ENCODE data around the gene UBE2J1.

UBE2J1 gene

DNA sequence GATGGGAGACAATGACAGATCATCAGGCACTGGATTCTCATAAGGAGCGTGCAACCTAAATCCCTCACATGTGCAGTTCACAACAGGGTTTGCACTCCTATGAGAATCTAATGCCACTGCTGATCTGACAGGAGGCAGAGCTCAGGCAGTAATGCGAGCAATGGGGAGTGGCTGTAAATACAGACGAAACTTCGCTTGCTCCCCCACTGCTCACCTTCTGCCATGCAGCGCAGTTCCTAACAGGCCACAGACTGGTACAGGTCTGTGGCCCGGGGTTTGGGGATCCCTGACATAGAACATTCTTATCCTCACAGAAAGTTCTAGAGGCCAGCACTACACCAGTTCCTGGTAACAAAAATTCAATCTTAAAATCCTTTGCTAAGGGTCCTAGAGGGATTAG lies 36.3 kb upstream of the UBE2J1 start:
- no peak for TF ChIP-seq ZFX (IDR thresholded peaks at IDR 0.05)
- TF ChIP-seq, protein P1, sequence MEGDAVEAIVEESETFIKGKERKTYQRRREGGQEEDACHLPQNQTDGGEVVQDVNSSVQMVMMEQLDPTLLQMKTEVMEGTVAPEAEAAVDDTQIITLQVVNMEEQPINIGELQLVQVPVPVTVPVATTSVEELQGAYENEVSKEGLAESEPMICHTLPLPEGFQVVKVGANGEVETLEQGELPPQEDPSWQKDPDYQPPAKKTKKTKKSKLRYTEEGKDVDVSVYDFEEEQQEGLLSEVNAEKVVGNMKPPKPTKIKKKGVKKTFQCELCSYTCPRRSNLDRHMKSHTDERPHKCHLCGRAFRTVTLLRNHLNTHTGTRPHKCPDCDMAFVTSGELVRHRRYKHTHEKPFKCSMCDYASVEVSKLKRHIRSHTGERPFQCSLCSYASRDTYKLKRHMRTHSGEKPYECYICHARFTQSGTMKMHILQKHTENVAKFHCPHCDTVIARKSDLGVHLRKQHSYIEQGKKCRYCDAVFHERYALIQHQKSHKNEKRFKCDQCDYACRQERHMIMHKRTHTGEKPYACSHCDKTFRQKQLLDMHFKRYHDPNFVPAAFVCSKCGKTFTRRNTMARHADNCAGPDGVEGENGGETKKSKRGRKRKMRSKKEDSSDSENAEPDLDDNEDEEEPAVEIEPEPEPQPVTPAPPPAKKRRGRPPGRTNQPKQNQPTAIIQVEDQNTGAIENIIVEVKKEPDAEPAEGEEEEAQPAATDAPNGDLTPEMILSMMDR (conservative IDR thresholded peaks at IDR 0.05) = no peak

DNA sequence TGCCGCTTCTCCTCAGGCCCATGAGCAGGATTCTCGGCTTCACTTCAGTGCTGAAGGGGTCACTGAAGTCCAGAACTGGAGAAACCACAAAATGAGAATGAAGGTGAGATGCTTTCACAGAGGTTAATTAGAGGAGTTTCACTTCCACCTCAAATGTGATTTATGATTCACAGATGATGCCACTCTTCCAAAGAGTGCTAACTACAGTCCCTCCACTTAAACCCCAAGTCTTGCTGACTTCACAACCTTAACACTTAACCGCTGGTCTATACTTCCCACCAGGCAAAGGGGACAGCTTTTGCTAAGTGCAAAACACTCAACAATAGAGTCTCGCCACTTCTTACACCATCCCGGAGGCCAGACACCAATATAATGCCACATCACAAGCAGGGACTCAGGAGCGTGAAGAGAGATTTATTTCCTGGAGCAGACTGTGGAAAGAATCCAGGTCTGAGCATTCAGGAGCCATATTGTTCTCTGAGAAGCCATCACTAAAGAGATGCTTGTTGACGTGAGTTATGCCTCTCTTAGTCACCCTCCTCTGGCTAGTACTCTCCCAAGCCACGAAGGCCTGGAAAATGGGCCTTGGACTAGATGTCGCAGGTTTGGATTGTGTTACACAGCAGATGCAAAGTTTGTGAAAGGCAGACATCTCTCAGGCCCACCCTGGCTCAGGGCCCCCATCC lies 35.1 kb upstream of the UBE2J1 start:
- H3K27ac ChIP-seq = no peak overlapping the region
- TF ChIP-seq, protein P1 (conservative IDR thresholded peaks at IDR 0.05) = no peak
- no peak for TF ChIP-seq ZFX (IDR thresholded peaks at IDR 0.05)

More for the DNA sequence above, 36.3 kb upstream of the UBE2J1 start:
- H3K27ac ChIP-seq = no peak overlapping the region

DNA sequence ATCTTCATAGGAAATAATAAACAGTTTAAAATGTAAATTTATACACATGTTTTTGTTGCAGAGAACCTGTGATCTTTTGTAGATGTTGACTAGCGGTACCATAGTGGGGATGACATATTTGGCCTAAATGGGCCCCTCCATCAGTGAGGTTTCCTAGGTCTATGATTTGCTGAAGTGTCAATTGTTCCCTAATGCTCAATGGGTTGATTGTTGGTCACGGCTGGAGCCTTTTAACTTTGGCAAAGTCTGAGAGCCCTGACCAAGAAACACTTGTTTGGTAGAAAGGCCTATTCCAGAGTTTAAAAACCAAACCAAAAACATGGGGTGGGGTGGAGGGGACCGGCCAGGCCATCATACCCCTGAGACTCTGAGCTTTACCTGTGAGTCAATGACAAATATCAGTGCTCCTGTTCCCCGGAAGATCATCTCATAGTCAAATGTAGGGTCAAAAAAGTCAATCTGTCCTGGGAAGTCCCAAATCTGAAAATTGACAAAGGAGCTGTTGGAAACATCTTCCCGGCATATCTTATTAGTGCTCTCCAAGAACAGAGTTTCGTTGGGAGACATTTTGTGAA lies 34.5 kb upstream of the UBE2J1 start:
- TF ChIP-seq ZFX (IDR thresholded peaks at IDR 0.05) = no peak
- TF ChIP-seq, protein P1 (conservative IDR thresholded peaks at IDR 0.05) = no peak
- no peak overlapping the region for H3K27ac ChIP-seq

DNA sequence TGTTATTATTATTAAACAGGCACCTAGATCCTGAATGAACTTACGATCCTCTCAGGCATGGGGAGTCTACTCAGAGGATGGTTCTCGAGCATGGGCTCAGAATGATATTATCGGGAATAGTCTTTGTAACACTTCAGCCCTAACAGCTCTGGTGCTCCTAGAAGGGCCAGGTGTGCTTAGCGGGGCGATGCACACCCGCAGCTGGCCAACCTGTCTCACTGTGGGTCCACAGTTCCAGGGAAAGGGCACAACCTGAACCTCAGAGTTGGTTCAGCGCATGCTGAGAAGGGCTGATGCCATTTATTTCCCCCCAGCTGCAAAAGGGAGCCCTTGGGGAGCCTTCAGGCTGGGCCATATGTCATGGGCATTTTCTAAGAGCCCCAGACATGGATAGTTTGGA lies 33.3 kb upstream of the UBE2J1 start:
- no peak overlapping the region for H3K27ac ChIP-seq
- TF ChIP-seq ZFX (IDR thresholded peaks at IDR 0.05) = no peak
- TF ChIP-seq, protein P1 (conservative IDR thresholded peaks at IDR 0.05) = no peak

DNA sequence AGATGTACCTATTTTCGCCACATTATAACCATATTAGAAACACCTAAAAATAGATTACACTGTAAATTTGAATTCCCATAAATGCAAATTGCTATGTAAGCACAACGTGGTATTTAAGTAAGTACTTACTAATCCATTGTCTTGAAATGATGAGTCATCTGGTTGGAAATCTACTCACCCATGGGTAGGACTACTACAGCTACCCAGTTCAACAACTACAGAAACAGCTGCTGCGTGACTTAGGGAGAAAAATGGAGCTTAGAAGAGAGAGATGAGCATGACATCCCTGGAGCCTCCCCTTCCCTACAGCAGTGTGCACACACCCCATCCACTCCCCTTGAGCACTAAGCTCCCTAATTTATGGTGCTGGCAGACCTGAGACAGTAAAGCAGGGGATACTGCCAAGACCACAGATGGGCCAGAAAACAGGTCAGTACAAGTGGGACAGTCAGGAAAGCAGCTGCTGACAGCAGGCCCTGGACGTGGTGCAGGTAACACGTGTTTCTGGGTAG lies 32.7 kb upstream of the UBE2J1 start:
- TF ChIP-seq ZFX (IDR thresholded peaks at IDR 0.05) = no peak
- TF ChIP-seq, protein P1 (conservative IDR thresholded peaks at IDR 0.05) = no peak
- H3K27ac ChIP-seq = no peak overlapping the region

DNA sequence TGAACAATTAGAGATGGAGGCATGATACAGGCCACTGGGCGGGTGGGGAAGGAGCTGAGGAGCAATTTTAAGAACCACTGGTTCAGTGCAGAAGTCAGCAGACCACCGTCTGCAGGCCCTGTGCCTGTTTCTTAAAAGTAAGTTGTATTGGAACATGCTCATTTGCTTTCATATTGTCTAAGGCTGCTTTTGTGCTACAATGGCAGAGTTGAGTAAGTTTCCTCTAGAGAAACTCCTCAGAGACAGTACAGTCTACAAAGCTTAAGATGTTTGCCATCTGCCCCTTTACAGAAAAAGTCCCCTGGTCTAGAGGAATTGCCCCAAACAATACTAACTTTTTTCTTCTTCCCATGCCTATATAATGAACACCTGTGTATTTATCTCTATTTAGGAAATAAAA lies 28.5 kb upstream of the UBE2J1 start:
- TF ChIP-seq, protein P1 (conservative IDR thresholded peaks at IDR 0.05) = no peak
- no peak for TF ChIP-seq ZFX (IDR thresholded peaks at IDR 0.05)
- H3K27ac ChIP-seq = no peak overlapping the region

DNA sequence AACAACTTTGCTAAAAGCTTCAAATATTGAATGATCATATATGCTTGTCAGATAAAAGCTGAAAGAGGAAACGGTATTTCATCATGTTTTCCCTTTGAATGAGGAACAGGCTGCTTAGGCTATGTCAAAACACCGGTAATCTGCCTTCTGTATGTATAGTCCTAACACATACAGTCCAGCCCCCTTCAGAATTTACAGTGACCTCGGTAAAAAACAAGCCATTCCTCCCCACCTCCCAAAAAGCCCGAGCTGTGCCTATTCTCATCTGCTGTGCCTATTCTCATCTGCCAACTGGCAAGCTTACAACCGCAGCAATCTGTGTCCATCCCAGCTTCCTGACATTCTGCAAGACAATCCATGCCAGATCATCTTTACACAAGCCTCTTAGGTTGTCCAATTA lies 26.8 kb upstream of the UBE2J1 start:
- no peak overlapping the region for H3K27ac ChIP-seq
- no peak for TF ChIP-seq ZFX (IDR thresholded peaks at IDR 0.05)
- TF ChIP-seq, protein P1 (conservative IDR thresholded peaks at IDR 0.05) = no peak

Measured in C4-2B (cell line).